H9 (cell line): Measurements from ENCODE around the gene WDR36. TPM values are rescaled to one million over a fixed set of nuclear protein-coding genes. Genes with fewer than 3 reads are reported as not detected.

Experiments
- DNase-seq: peaks from one replicate; pipeline ENCODE4 v3.0.0-alpha.2; 2017
- H2AFZ ChIP-seq: one replicate; pipeline ENCODE4 v1.6.1; 2013; ENCODE audit warnings: mild to moderate bottlenecking, low read length, control low read depth, moderate library complexity
- H2AK5ac ChIP-seq: 2 replicates; pipeline ENCODE4 v1.6.1; 2013; ENCODE audit warnings: low read length, control low read depth, mixed read lengths; ENCODE audit not compliant: insufficient read length
- H2BK120ac ChIP-seq: one replicate; pipeline ENCODE4 v1.6.1; 2013; ENCODE audit warnings: low read depth, mild to moderate bottlenecking, low read length, control low read depth, inconsistent platforms; ENCODE audit not compliant: poor library complexity, severe bottlenecking
- H2BK12ac ChIP-seq: 2 replicates; pipeline ENCODE4 v1.6.1; 2013; ENCODE audit warnings: low read length, control low read depth, mixed read lengths, low read depth; ENCODE audit not compliant: insufficient read length
- H2BK15ac ChIP-seq: 2 replicates; pipeline ENCODE4 v1.6.1; 2013; ENCODE audit warnings: low read depth, low read length, control low read depth
- H2BK20ac ChIP-seq: one replicate; pipeline ENCODE4 v1.6.1; 2013; ENCODE audit warnings: low read depth, mild to moderate bottlenecking, low read length, control low read depth, inconsistent platforms; ENCODE audit not compliant: poor library complexity, severe bottlenecking
- H2BK5ac ChIP-seq: 2 replicates; pipeline ENCODE4 v1.6.1; 2013; ENCODE audit warnings: low read length, control low read depth, mixed read lengths; ENCODE audit not compliant: insufficient read length
- H3K14ac ChIP-seq: 2 replicates; pipeline ENCODE4 v1.6.1; 2013; ENCODE audit warnings: low read length, control low read depth; ENCODE audit not compliant: insufficient read depth
- H3K18ac ChIP-seq: 2 replicates; pipeline ENCODE4 v1.6.1; 2013; ENCODE audit warnings: low read depth, mild to moderate bottlenecking, mixed read lengths, low read length, control low read depth; ENCODE audit not compliant: insufficient read length
- H3K23ac ChIP-seq: 2 replicates; pipeline ENCODE4 v1.6.1; 2013; ENCODE audit warnings: low read length, control low read depth, mixed read lengths, low read depth; ENCODE audit not compliant: insufficient read length
- H3K23me2 ChIP-seq: 2 replicates; pipeline ENCODE4 v1.6.1; 2013; ENCODE audit warnings: low read depth, mild to moderate bottlenecking, mixed read lengths, low read length, control low read depth; ENCODE audit not compliant: insufficient read length, poor library complexity, severe bottlenecking
- H3K27ac ChIP-seq: 2 replicates; pipeline ENCODE4 v1.5.1; 2013; ENCODE audit warnings: low read length, control low read depth, mixed read lengths, low read depth; ENCODE audit not compliant: insufficient read length
- H3K27me3 ChIP-seq: 2 replicates; pipeline ENCODE4 v1.6.1; 2013; ENCODE audit warnings: low read length, control low read depth, inconsistent platforms; ENCODE audit not compliant: insufficient read depth
- H3K4ac ChIP-seq: 2 replicates; pipeline ENCODE4 v1.6.1; 2013; ENCODE audit warnings: low read depth, mild to moderate bottlenecking, control low read depth, inconsistent platforms, low read length, moderate library complexity
- H3K4me1 ChIP-seq: 2 replicates; pipeline ENCODE4 v1.6.1; 2013; ENCODE audit warnings: low read length, control low read depth, inconsistent platforms; ENCODE audit not compliant: insufficient read depth
- H3K4me2 ChIP-seq: 2 replicates; pipeline ENCODE4 v1.6.1; 2013; ENCODE audit warnings: low read length, control low read depth, mixed read lengths; ENCODE audit not compliant: insufficient read length, insufficient read depth
- H3K56ac ChIP-seq: 2 replicates; pipeline ENCODE4 v1.6.1; 2013; ENCODE audit warnings: low read depth, mild to moderate bottlenecking, mixed read lengths, low read length, control low read depth; ENCODE audit not compliant: insufficient read length
- H3K79me1 ChIP-seq: 2 replicates; pipeline ENCODE4 v1.6.1; 2013; ENCODE audit warnings: low read depth, mild to moderate bottlenecking, moderate library complexity, low read length, control low read depth, inconsistent platforms; ENCODE audit not compliant: insufficient read depth, poor library complexity, severe bottlenecking
- H3K79me2 ChIP-seq: 2 replicates; pipeline ENCODE4 v1.6.1; 2013; ENCODE audit warnings: low read length, control low read depth, inconsistent platforms; ENCODE audit not compliant: insufficient read depth
- H3K9ac ChIP-seq: 2 replicates; pipeline ENCODE4 v1.6.1; 2013; ENCODE audit warnings: low read length, control low read depth, mixed read lengths; ENCODE audit not compliant: insufficient read length; ENCODE audit errors: extremely low read depth
- H3K9me3 ChIP-seq: one replicate; pipeline ENCODE4 v1.6.1; 2013; ENCODE audit warnings: low read depth, low read length, inconsistent platforms; ENCODE audit not compliant: control insufficient read depth
- H3T11ph ChIP-seq: one replicate; pipeline ENCODE4 v1.6.1; 2013; ENCODE audit warnings: mild to moderate bottlenecking, low read length, control low read depth, inconsistent platforms
- H4K20me1 ChIP-seq: one replicate; pipeline ENCODE4 v1.6.1; 2013; ENCODE audit not compliant: control insufficient read depth, insufficient read length, insufficient read depth
- H4K5ac ChIP-seq: 2 replicates; pipeline ENCODE4 v1.6.1; 2013; ENCODE audit warnings: low read depth, mild to moderate bottlenecking, mixed read lengths, low read length, control low read depth; ENCODE audit not compliant: insufficient read length
- H4K8ac ChIP-seq: replicated peaks from 2 replicates; pipeline ENCODE4 v1.6.1; 2013; ENCODE audit warnings: low read length, control low read depth, mixed read lengths, low read depth; ENCODE audit not compliant: insufficient read length
- H4K91ac ChIP-seq: 2 replicates; pipeline ENCODE4 v1.6.1; 2013; ENCODE audit warnings: low read depth, mild to moderate bottlenecking, moderate library complexity, mixed read lengths, low read length, control low read depth; ENCODE audit not compliant: insufficient read length
- H3K27ac Mint-ChIP-seq, 3 experiments: 2 replicates in 2 of 3; 3 replicates in 1 of 3; pipeline ENCODE4 v1.8.0; 2020 to 2021; ENCODE audit warnings: mixed read lengths in 3 of 3, mild to moderate bottlenecking in 1 of 3, moderate library complexity in 1 of 3
- H3K27me3 Mint-ChIP-seq: 2 replicates; pipeline ENCODE4 v1.8.0; 2021; ENCODE audit warnings: low read depth, mild to moderate bottlenecking, moderate library complexity, mixed read lengths
- H3K36me3 Mint-ChIP-seq, 3 experiments: 2 replicates in 2 of 3; 3 replicates in 1 of 3; pipeline ENCODE4 v1.8.0; 2020 to 2021; ENCODE audit warnings: low read depth in 3 of 3, mixed read lengths in 3 of 3; ENCODE audit not compliant: insufficient read depth in 1 of 3
- H3K4me1 Mint-ChIP-seq, 2 experiments: 2 replicates each; pipeline ENCODE4 v1.8.0; 2020; ENCODE audit warnings: mixed read lengths in 2 of 2
- H3K4me3 Mint-ChIP-seq, 2 experiments: 2 replicates in 1 of 2; 3 replicates in 1 of 2; pipeline ENCODE4 v1.8.0; 2020 to 2021; ENCODE audit warnings: mild to moderate bottlenecking in 2 of 2, mixed read lengths in 2 of 2, moderate library complexity in 1 of 2
- H3K9me3 Mint-ChIP-seq, 2 experiments: 2 replicates in 1 of 2; 3 replicates in 1 of 2; pipeline ENCODE4 v1.8.0; 2020; ENCODE audit warnings: mild to moderate bottlenecking in 2 of 2, mixed read lengths in 2 of 2, moderate library complexity in 1 of 2
- CTCF ChIP-seq: fragments of 200-600 bp; sonication (generic); conservative IDR thresholded peaks from 3 replicates; pipeline ENCODE4 v1.8.0; 2021; ENCODE audit warnings: antibody characterized with exemption, mild to moderate bottlenecking
- WGBS: extraction: QIAGEN DNeasy Blood & Tissue Kit; methylation state at CpG from one replicate; pipeline ENCODE4 v1.1.7; 2013; ENCODE audit warnings: missing lambda C conversion rate, low lambda C conversion rate, mixed read lengths; ENCODE audit not compliant: insufficient read length; ENCODE audit errors: extremely low coverage; 5-methylcytosine and 5-hydroxymethylcytosine counted together
- total RNA-seq: library from RNA; stranded (reverse); gene quantifications from 2 replicates; pipeline ENCODE4 v1.2.1, GENCODE V29; 2021

Gene WDR36
- total RNA-seq, 1 experiment from 2014 or later = 42.0 TPM

- H3K27ac ChIP-seq = no peak overlapping the region
- no peak overlapping the region for H4K5ac ChIP-seq
- no peak overlapping the region for H2BK12ac ChIP-seq
- no peak overlapping the region for H3K23ac ChIP-seq
- H4K91ac ChIP-seq = no peak overlapping the region
- no peak overlapping the region for H3K18ac ChIP-seq
- H3K79me2 ChIP-seq = no peaks in the 10 kb centered on the region
- TF ChIP-seq CTCF = no peak
- no peak overlapping the region for H3T11ph ChIP-seq
- no peak overlapping the region for H3K4me3 Mint-ChIP-seq
- no peaks in the 10 kb centered on the region; a peak in 1 of 5 replicates for H3K9me3 Mint-ChIP-seq
- H2BK5ac ChIP-seq = no peak overlapping the region
- no peak overlapping the region for H3K14ac ChIP-seq
- DNase-seq = no peak
- WGBS = no CpG with 5 or more reads among the region's 1 CpG
- H4K20me1 ChIP-seq = no peaks in the 10 kb centered on the region
- H3K4me1 ChIP-seq = peaks cover 10% of the 10 kb centered on the region
- H3K9ac ChIP-seq = no peak overlapping the region
- H3K27me3 ChIP-seq = no peaks in the 10 kb centered on the region
- peaks cover 49 to 62% of the 10 kb centered on the region in 2 experiments for H3K4me1 Mint-ChIP-seq
- H2BK15ac ChIP-seq = no peak overlapping the region
- H3K56ac ChIP-seq = no peak overlapping the region
- no peak overlapping the region for H2BK120ac ChIP-seq
- H3K4ac ChIP-seq = no peak overlapping the region
- no peak overlapping the region for H2BK20ac ChIP-seq
- no peaks in the 10 kb centered on the region for H3K79me1 ChIP-seq
- H3K4me2 ChIP-seq = no peak overlapping the region
- no peaks in the 10 kb centered on the region for H3K9me3 ChIP-seq
- H3K23me2 ChIP-seq = no peaks in the 10 kb centered on the region
- peak overlapping the region in 2 of 3 experiments; percentile 14 to 65; a peak in 1 of 7 replicates for H3K27ac Mint-ChIP-seq
- no peaks in the 10 kb centered on the region for H3K27me3 Mint-ChIP-seq
- H2AK5ac ChIP-seq = no peak overlapping the region
- no peak overlapping the region for H2AFZ ChIP-seq
- no peak overlapping the region for H4K8ac ChIP-seq
- H3K36me3 Mint-ChIP-seq = peaks cover 0 to 2% (median 1%) of the 10 kb centered on the region in 3 experiments; a peak in 3 of 7 replicates
These were observed 40.7 kb downstream of the WDR36 start for GRCh38 chr5:111132731-111133435.
